Bone marrow (tissue), 2 donors: ENCODE data around the gene INPP4B.

Experiments used
- DNase-seq, 2 donors: peaks; one replicate each; lab custom pipeline; 2025; lab: John Stamatoyannopoulos, UW

INPP4B gene

GRCh38 chr4:142581881-142582280 is 264.2 kb downstream of the INPP4B start:
- DNase-seq: no peak

- DNase-seq: no peak
Measured at GRCh38 chr4:142579443-142579842, 266.7 kb downstream of the INPP4B start.

GRCh38 chr4:142574306-142574705 is 271.8 kb downstream of the INPP4B start:
- no peak for DNase-seq

GRCh38 chr4:142572071-142572470 is 274.0 kb downstream of the INPP4B start:
- no peak for DNase-seq

- no peak for DNase-seq
Measured at GRCh38 chr4:142567620-142568451, 278.3 kb downstream of the INPP4B start.

- peak in 1 of 2 donors; percentile 26 for DNase-seq
Measured at GRCh38 chr4:142567199-142567598, 278.9 kb downstream of the INPP4B start.

- no peak for DNase-seq
Measured at GRCh38 chr4:142566777-142567176, 279.3 kb downstream of the INPP4B start.

GRCh38 chr4:142566243-142566642 is 279.9 kb downstream of the INPP4B start:
- no peak for DNase-seq

- no peak for DNase-seq
Measured at GRCh38 chr4:142565771-142566170, 280.3 kb downstream of the INPP4B start.

- no peak for DNase-seq
Measured at GRCh38 chr4:142563682-142564291, 282.3 kb downstream of the INPP4B start.

- no peak for DNase-seq
Measured at GRCh38 chr4:142559986-142560385, 286.1 kb downstream of the INPP4B start.

GRCh38 chr4:142558851-142559250 is 287.2 kb downstream of the INPP4B start:
- no peak for DNase-seq

- no peak for DNase-seq
Measured at GRCh38 chr4:142557239-142557801, 288.8 kb downstream of the INPP4B start.

- no peak for DNase-seq
Measured at GRCh38 chr4:142556570-142557238, 289.4 kb downstream of the INPP4B start.

GRCh38 chr4:142556048-142556447 is 290.1 kb downstream of the INPP4B start:
- DNase-seq: no peak

- DNase-seq: no peak
Measured at GRCh38 chr4:142554412-142554811, 291.7 kb downstream of the INPP4B start.

GRCh38 chr4:142551517-142552305 is 294.4 kb downstream of the INPP4B start:
- DNase-seq: no peak

- DNase-seq: no peak
Measured at GRCh38 chr4:142550965-142551364, 295.1 kb downstream of the INPP4B start.

- DNase-seq: peak in 1 of 2 donors; percentile 66
Measured at GRCh38 chr4:142549726-142550463, 296.2 kb downstream of the INPP4B start.

GRCh38 chr4:142549248-142549647 is 296.9 kb downstream of the INPP4B start:
- no peak for DNase-seq

GRCh38 chr4:142548491-142548890 is 297.6 kb downstream of the INPP4B start:
- DNase-seq: no peak
